D721Med (cell line): ENCODE results near the gene KRTAP10-12.

Experiments used
- DNase-seq: peaks from one replicate; pipeline ENCODE4 v3.0.0; 2011; ENCODE audit warnings: low spot score; ENCODE audit not compliant: insufficient read length
- FAIRE-seq: peaks from 2 replicates; lab custom pipeline; 2011; peaks lifted over from hg19 to GRCh38; lab: Jason Lieb, UNC
- CTCF ChIP-seq: IDR thresholded peaks from 2 replicates; pipeline ENCODE4 v1.5.1; 2012; ENCODE audit warnings: mild to moderate bottlenecking, control low read depth; ENCODE audit not compliant: insufficient read depth; ENCODE audit errors: missing control alignments

The KRTAP10-12 gene

GRCh38 chr21:44732956-44733355 is 36.0 kb downstream of the KRTAP10-12 start:
- FAIRE-seq = no peak

DNA sequence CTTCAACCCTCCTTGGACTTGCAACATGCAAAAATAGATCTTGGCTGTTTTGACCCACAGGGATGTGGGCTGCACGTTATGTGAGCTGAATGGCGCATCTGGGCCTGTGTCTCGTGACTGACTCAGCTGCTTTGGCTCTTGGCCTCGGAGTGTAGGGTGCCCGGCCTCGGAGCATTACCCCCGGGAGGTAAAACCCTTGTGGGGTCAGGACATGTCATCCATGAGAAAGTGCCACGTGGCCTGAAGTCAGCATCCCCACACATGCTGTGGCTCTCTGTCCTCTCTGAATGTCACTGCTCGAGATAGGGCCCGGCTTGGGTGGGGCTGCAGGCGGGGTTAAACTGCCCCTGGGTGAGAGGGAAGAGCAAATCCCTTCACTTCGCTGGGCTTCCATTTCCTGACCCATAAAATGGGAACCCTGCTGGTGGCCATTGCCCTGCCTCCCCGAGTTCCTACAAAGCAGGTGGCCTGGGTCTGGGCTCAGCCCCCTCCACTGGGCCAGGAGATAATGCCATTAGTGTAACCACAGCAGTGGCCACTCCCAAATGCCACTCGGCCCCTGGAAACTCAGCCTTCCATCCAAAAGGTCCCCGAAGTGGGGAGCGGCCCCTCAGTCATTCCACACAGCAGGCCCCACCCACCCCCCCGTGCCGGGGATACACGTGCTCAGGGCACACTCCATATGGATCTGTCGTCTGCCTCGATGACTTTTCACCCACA is 37.2 kb downstream of the KRTAP10-12 start:
- FAIRE-seq = no peak
- TF ChIP-seq CTCF = no peak
- no peak for DNase-seq

More at GRCh38 chr21:44732956-44733355, 36.0 kb downstream of the KRTAP10-12 start:
- no peak for TF ChIP-seq CTCF
- no peak for DNase-seq

- DNase-seq = no peak
- no peak for FAIRE-seq
Measured at GRCh38 chr21:44734841-44735240, 37.9 kb downstream of the KRTAP10-12 start.

GRCh38 chr21:44735821-44736220 is 38.8 kb downstream of the KRTAP10-12 start:
- DNase-seq = no peak
- TF ChIP-seq CTCF = no peak
- no peak for FAIRE-seq

More at GRCh38 chr21:44734841-44735240, 37.9 kb downstream of the KRTAP10-12 start:
- TF ChIP-seq CTCF = no peak

DNA sequence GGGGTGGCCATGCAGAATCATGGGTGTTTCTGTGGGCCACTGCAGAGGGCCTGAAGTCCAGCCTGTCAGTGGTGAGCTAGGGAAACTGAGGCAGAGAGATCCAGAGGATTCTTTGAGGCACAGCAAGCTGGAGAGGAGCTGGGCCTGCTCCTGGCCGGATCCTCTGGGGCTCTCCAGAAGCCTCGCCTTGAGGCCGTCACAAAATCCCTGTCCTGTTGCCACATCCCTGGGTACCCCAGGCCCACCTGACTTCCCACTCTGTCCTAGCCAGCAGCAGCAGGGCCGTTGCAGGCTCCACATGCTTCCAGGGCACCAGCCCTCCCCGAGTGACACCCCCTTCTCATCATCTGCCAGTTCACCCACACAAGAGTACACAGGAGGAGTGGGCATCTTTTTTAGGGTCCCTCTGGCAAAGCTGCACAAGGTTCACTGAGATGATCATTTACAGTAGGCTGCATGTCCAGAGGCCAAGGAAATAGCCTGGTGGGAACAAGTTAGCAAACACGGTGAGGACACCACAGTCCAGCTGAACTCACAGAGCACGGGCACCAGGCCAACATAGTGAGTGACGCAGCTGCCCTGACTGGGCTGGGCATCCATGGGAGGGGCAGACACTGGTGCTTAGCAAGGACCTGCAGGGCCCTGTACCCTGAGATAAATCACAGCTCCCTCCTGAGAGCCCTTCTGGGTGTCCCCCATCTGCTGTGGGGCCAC is 39.5 kb downstream of the KRTAP10-12 start:
- no peak for TF ChIP-seq CTCF
- no peak for FAIRE-seq
- no peak for DNase-seq

GRCh38 chr21:44737706-44738354 is 40.9 kb downstream of the KRTAP10-12 start:
- no peak for TF ChIP-seq CTCF

More at GRCh38 chr21:44737706-44738354, 40.9 kb downstream of the KRTAP10-12 start:
- no peak for DNase-seq
- no peak for FAIRE-seq
